Activated CD4-positive, alpha-beta memory T cell treated with anti-CD3 and anti-CD28 coated beads for 36 hours (primary cell): Measurements from ENCODE around the gene HSPH1. TPM values are rescaled to one million over a fixed set of nuclear protein-coding genes. Genes with fewer than 3 reads are reported as not detected.

Experiments
- CTCF ChIA-PET: fragments of 350-600 bp; sonication (Branson Sonifier 250); formaldehyde crosslinking; loops from one replicate; lab custom pipeline; 2021; ENCODE audit warnings: antibody characterized with exemption, inconsistent platforms; lab: Charles Lee
- POLR2A ChIA-PET: fragments of 350-600 bp; sonication (Branson Sonifier 250); formaldehyde crosslinking; loops from one replicate; lab custom pipeline; 2021; ENCODE audit warnings: antibody characterized with exemption; lab: Charles Lee
- DNase-seq: peaks from one replicate; pipeline ENCODE4 v3.0.0-alpha.2; 2020
- H3K27ac Mint-ChIP-seq: one replicate; pipeline ENCODE4 v1.8.0; 2021; ENCODE audit warnings: mixed read lengths
- H3K27me3 Mint-ChIP-seq: one replicate; pipeline ENCODE4 v1.8.0; 2021; ENCODE audit warnings: mixed read lengths
- H3K36me3 Mint-ChIP-seq: one replicate; pipeline ENCODE4 v1.8.0; 2021; ENCODE audit warnings: mixed read lengths
- H3K4me1 Mint-ChIP-seq: one replicate; pipeline ENCODE4 v1.8.0; 2021; ENCODE audit warnings: low read depth, mixed read lengths
- H3K4me3 Mint-ChIP-seq: one replicate; pipeline ENCODE4 v1.8.0; 2021; ENCODE audit warnings: mild to moderate bottlenecking, mixed read lengths
- H3K9me3 Mint-ChIP-seq: one replicate; pipeline ENCODE4 v1.8.0; 2021; ENCODE audit warnings: mixed read lengths
- intact Hi-C: fragments of 100-400 bp; cut with micrococcal nuclease; formaldehyde crosslinking; loops from one replicate; pipeline ENCODE4 v1.15.1; 2023
- total RNA-seq, 2 experiments: library from RNA; stranded (reverse); gene quantifications; one replicate each; pipeline ENCODE4 v1.2.3, GENCODE V29; 2021

Gene HSPH1
- total RNA-seq, 2 experiments from 2014 or later: 214 to 221 TPM

DNA sequence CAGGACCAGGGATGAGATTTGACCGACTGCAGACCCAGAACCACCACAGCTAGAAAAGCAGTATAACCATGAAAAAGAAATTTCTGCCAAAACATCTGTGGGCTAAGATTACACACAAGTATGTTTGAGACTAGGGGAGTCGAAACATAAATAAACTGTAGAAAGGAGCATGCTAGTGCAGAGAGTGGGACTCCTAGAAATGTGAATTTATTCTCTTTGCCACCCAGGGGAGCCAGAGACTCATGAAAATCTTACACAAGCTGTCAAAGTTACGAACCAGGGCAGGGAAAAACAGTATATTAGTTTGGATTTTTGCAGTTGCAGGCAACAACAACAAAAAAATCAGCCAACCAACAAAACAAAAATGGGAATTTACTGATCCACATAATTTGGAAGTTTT is 12.3 kb upstream of the HSPH1 start:
- intact Hi-C loops: no loop called here
- Mint-ChIP-seq H3K27ac (no peak overlapping the region), H3K4me1 (no peaks in the 10 kb centered on the region), H3K27me3 (peaks cover 8% of the 10 kb centered on the region), H3K36me3 (no peaks in the 10 kb centered on the region), H3K4me3 (no peak overlapping the region), H3K9me3 (no peaks in the 10 kb centered on the region)
- no peak for DNase-seq
- ChIA-PET POLR2A (no interaction called here), CTCF (interaction anchor here (0.7 kb wide), 2 partner anchors 26 to 251 kb away, joined by 3 to 6 read pairs; partner anchors contain the start of gene B3GLCT)

DNA sequence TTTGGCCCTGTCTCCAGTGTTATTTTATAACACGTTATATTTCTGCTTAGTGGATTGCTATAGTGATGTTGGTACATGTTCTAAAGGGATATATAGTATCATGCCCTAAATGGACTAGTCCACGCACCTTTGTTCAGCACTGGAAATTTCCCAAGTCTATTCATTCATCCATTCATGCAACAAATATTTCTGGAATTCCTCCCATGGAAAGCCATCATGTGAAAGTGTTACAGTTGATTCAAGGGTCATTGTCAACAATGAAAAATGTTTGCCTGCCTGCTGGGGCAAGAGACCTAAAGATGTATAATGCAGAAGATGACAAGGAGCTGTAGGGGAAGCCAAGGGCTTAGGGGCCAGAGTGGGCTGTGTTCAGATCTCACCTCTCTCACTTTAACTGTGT is 10.8 kb upstream of the HSPH1 start:
- intact Hi-C loops: no loop called here
- Mint-ChIP-seq H3K9me3 (no peaks in the 10 kb centered on the region), H3K36me3 (no peaks in the 10 kb centered on the region), H3K27me3 (peaks cover 8% of the 10 kb centered on the region), H3K27ac (no peak overlapping the region), H3K4me1 (no peaks in the 10 kb centered on the region), H3K4me3 (no peak overlapping the region)
- CTCF ChIA-PET: interaction anchor here (0.8 kb wide), 1 partner anchor 52 kb away, joined by 3 read pairs; no protein-coding TSS in a partner anchor
- POLR2A ChIA-PET: no interaction called here
- no peak for DNase-seq

DNA sequence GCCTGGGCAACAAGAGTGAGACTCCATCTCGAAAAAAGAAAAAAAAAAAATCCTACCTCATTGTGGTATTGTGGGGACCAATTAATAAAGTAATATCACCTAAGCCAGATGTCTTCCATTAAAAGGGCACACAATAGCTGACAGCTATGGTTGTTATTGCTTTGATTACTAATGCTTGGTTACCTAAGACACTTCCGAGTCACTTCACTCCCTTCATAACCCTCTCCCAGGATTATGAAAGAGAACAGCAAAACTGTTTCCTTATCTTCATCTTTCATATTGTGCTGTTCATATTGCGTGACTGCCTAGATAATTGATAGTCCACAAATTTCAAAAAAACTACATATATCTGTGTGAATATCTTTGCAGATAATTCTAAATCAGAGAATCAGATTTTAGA is 10.3 kb upstream of the HSPH1 start:
- H3K4me1 Mint-ChIP-seq: no peaks in the 10 kb centered on the region
- H3K36me3 Mint-ChIP-seq: no peaks in the 10 kb centered on the region
- peaks cover 8% of the 10 kb centered on the region for H3K27me3 Mint-ChIP-seq
- no peak for DNase-seq
- intact Hi-C loops: no loop called here
- POLR2A ChIA-PET: no interaction called here
- CTCF ChIA-PET: no interaction called here
- no peak overlapping the region for H3K27ac Mint-ChIP-seq
- H3K9me3 Mint-ChIP-seq: no peaks in the 10 kb centered on the region
- no peak overlapping the region for H3K4me3 Mint-ChIP-seq

DNA sequence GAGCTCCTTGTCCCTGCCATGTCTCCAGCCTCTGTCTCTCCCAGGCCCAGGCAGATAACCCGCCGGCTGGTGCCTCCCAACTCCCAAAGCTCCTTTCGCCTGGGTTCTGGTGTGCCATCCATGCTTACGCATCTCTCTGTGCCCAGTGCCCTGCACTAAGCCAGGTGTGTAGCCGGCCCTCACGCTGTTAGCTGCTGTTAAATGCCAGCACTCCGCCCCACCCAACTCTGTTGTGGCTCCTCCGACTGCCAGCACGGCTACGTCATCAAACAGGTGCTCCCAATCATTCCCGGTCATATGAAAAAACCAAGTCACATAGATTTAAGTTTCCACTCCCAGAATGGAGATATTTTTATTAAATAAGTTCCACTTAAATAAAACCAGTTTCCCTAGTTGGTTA is 7.0 kb upstream of the HSPH1 start:
- ChIA-PET CTCF (no interaction called here), POLR2A (no interaction called here)
- H3K4me3 Mint-ChIP-seq: no peak overlapping the region
- H3K9me3 Mint-ChIP-seq: no peaks in the 10 kb centered on the region
- H3K27me3 Mint-ChIP-seq: peaks cover 8% of the 10 kb centered on the region
- no peaks in the 10 kb centered on the region for H3K36me3 Mint-ChIP-seq
- no peak overlapping the region for H3K27ac Mint-ChIP-seq
- no peak for DNase-seq
- peaks cover 2% of the 10 kb centered on the region for H3K4me1 Mint-ChIP-seq
- intact Hi-C loops: loop anchor here (10.0 kb wide), 1 partner anchor 1574 kb away; the partner anchor contains the start of gene SLC7A1

DNA sequence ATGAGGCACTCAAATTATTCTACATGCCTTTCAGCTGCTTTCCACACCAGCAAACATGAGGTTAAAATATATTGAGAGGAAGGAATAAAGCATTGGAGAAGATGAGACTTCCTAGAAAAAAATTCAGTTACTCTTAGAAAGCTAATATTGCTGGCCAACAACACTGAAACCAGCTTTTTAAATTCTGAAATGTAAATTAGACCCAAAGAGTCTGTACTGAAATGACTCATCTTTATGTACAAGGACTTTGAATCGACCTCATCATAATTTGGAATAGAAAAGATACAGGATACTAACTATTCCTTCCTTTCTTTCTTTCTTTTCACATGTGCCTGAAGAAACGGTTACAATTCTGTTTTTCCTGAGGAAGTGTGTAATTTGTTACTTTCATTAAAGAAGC is 6.5 kb upstream of the HSPH1 start:
- no peak overlapping the region for H3K27ac Mint-ChIP-seq
- ChIA-PET POLR2A (no interaction called here), CTCF (interaction anchor here (0.8 kb wide), 1 partner anchor 28 kb away, joined by 3 read pairs; no protein-coding TSS in a partner anchor)
- H3K36me3 Mint-ChIP-seq: no peaks in the 10 kb centered on the region
- no peak overlapping the region for H3K4me3 Mint-ChIP-seq
- intact Hi-C loops: loop anchor here (10.0 kb wide), 1 partner anchor 1573 kb away; the partner anchor contains the start of gene SLC7A1
- DNase-seq: no peak
- peaks cover 6% of the 10 kb centered on the region for H3K4me1 Mint-ChIP-seq
- no peaks in the 10 kb centered on the region for H3K9me3 Mint-ChIP-seq
- H3K27me3 Mint-ChIP-seq: peaks cover 6% of the 10 kb centered on the region

DNA sequence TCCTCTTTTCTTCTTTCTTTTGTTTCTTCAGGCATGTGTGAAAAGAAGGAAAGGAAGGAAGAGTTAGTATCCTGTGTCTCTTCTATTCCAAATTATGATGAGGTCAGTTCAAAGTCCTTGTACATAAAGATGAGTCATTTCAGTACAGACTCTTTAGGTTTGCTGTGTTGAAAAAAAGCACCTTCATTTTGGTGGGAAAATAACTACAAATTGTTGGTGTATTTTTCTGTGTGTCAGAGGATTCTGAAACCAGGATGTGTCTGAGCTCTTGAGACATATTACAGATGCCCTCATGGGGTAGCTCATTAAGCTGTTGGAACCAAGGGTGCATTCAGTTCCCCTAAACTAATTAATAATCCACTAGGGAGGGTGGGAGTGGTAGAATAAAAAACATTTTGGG is 5.8 kb upstream of the HSPH1 start:
- DNase-seq: no peak
- no peak overlapping the region for H3K4me3 Mint-ChIP-seq
- peaks cover 2% of the 10 kb centered on the region for H3K27me3 Mint-ChIP-seq
- H3K4me1 Mint-ChIP-seq: peaks cover 12% of the 10 kb centered on the region
- no peaks in the 10 kb centered on the region for H3K9me3 Mint-ChIP-seq
- no peak overlapping the region for H3K27ac Mint-ChIP-seq
- no peaks in the 10 kb centered on the region for H3K36me3 Mint-ChIP-seq
- CTCF ChIA-PET: interaction anchor here (0.8 kb wide), 1 partner anchor 28 kb away, joined by 3 read pairs; no protein-coding TSS in a partner anchor
- intact Hi-C loops: loop anchor here (10.0 kb wide), 1 partner anchor 1573 kb away; the partner anchor contains the start of gene SLC7A1
- POLR2A ChIA-PET: no interaction called here

DNA sequence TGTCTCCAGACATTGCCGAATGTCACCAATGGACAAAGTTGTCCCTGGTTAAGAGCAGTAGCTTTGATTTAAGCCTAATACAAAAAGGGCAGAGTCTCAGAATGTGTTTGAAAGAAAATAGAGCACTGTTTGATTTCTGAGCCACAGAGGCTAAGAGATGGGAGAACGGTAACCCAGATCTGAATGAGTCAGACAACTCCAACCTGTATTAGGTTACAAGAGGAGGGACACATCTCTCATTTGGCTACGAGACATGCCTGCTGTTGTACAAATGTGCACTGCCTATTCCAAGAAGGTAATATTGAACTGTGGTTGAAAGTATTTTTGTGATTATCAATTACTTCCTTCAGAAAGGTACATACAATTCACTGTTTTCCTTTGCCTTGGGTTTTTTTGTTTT is 4.9 kb upstream of the HSPH1 start:
- peaks cover 14% of the 10 kb centered on the region for H3K4me1 Mint-ChIP-seq
- POLR2A ChIA-PET: no interaction called here
- H3K4me3 Mint-ChIP-seq: no peak overlapping the region
- intact Hi-C loops: loop anchor here (10.0 kb wide), 1 partner anchor 1572 kb away; the partner anchor contains the start of gene SLC7A1
- no peak overlapping the region for H3K27ac Mint-ChIP-seq
- H3K9me3 Mint-ChIP-seq: no peaks in the 10 kb centered on the region
- H3K27me3 Mint-ChIP-seq: no peaks in the 10 kb centered on the region
- H3K36me3 Mint-ChIP-seq: no peaks in the 10 kb centered on the region
- DNase-seq: no peak
- CTCF ChIA-PET: no interaction called here

DNA sequence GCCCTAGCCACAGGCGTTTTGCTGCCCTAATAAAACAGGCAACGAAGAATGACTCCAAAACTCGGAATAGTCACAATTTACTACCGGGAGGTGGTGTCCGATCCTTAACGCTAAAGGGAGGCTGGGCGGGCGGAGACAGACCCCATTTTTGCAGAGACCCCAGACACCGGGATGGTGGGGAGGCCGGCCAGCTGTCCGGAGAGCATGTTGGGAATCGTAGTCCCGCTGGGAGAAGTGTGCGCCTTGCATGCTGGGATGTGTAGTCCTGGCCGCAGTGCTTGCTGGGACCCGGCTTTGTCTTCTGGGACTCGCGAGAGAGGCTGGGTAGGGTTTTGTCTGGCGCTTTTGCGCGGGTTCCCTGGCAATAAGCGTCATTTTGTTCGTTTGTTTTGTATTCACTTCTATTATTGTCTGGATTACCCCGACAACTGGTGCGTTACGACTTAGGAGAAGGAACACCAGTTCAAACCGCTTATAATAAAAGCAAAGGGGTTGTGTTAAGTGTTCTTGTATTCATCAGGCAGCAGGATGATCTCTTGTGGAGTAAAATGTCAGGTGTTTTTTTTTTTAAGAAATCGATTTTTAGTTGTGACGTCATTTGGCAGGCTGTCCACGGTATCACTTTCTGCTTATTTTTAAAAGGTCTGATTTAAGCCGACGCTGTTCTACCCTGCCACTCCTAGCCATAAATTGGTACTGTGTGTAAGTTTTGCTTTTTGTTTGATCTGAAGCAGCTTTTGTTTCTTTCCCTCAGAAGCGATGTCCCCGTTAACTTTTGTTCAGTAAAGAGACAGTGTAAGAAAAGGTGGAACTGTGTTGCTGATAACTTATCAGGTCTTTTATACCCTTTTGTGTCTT is 676 bp upstream of the HSPH1 start:
- Mint-ChIP-seq H3K4me3 (peak overlapping the region; percentile 92), H3K9me3 (no peaks in the 10 kb centered on the region), H3K36me3 (peaks cover 33% of the 10 kb centered on the region), H3K4me1 (peaks cover 35% of the 10 kb centered on the region), H3K27me3 (no peaks in the 10 kb centered on the region), H3K27ac (peak overlapping the region; percentile 99)
- POLR2A ChIA-PET: interaction anchor here (1.4 kb wide), 1 partner anchor 88 kb away, joined by 3 read pairs; no protein-coding TSS in a partner anchor
- DNase-seq: peak; percentile 98
- CTCF ChIA-PET: interaction anchor here (1.2 kb wide), 1 partner anchor 37 kb away, joined by 3 read pairs; the partner anchor contains the start of gene B3GLCT
- intact Hi-C loops: loop anchor here (1.0 to 10.0 kb wide), 10 partner anchors 28 to 1568 kb away; partner anchors contain the start of genes BRCA2, SLC7A1, USPL1 and ZAR1L

DNA sequence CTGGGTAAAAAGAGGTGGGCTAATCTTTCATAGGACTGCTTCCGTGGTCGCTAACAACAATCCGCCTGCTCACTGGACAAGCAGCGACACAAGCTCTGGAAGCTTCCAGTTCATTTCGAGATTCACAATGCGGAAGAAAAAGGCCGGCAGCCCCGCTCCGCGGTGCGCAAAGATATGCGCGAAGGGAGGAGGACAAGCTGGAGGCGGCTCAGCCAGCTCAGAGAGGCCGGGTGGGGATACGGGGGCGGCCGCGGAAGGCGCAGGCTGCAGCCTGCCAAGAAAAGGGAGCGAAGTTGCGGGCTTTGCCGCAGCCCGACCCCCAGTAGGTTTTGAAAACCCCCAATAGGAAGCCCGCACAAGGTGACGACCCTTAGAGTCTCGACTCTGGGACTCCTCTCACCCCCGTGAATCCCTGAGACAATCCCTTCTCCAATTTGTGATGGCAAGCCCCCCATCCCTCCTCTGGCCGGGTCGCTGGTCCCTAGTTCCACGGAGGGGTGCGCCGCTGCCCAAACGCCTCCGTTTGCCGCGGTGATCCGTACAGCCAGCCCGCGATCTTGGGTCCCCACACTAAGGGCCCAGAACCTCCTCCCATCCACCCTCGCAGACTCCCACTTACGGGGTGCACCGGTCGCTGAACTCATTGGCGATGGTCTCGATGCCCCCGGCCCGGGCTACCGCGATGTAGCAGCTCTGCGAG is 697 bp downstream of the HSPH1 start:
- Mint-ChIP-seq H3K9me3 (no peaks in the 10 kb centered on the region), H3K27ac (peak overlapping the region; percentile 99), H3K4me3 (peak overlapping the region; percentile 92), H3K36me3 (peaks cover 37% of the 10 kb centered on the region), H3K4me1 (peaks cover 35% of the 10 kb centered on the region), H3K27me3 (no peaks in the 10 kb centered on the region)
- ChIA-PET POLR2A (interaction anchor here (0.7 to 1.7 kb wide), 3 partner anchors 23 to 116 kb away, joined by 3 to 10 read pairs (median 3); no protein-coding TSS in a partner anchor), CTCF (interaction anchor here (0.6 to 2.4 kb wide), 4 partner anchors 11 to 353 kb away, joined by 3 to 19 read pairs (median 4); no protein-coding TSS in a partner anchor)
- peak; percentile 81 for DNase-seq
- intact Hi-C loops: loop anchor here (5.0 to 10.0 kb wide), 2 partner anchors 1224 to 1566 kb away; partner anchors contain the start of gene SLC7A1

DNA sequence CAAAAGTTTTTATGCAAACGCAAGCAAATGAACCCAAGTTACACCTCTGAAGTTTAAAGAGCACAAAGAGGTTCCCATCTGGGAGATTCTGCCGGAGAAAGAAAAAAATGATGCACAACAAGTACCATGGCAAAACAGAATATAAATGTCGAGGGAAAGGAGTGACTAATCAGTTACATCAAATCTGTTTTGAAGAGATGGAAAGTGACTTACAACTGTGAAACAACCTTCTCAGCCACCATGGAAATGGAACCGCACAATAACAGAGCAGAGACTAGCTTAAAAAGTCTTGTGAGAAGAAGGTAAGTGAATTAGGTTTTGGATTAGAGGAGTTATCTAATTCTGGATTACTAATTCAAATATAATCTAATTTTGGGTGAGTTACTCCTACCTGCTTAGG is 2.4 kb downstream of the HSPH1 start:
- peaks cover 39% of the 10 kb centered on the region for H3K4me1 Mint-ChIP-seq
- H3K4me3 Mint-ChIP-seq: peak overlapping the region; percentile 92
- peak; percentile 24 for DNase-seq
- ChIA-PET POLR2A (interaction anchor here (1.4 kb wide), 1 partner anchor 85 kb away, joined by 6 read pairs; no protein-coding TSS in a partner anchor), CTCF (interaction anchor here (1.1 to 2.4 kb wide), 5 partner anchors 9 to 265 kb away, joined by 3 to 19 read pairs (median 4); no protein-coding TSS in a partner anchor)
- no peaks in the 10 kb centered on the region for H3K27me3 Mint-ChIP-seq
- no peaks in the 10 kb centered on the region for H3K9me3 Mint-ChIP-seq
- intact Hi-C loops: loop anchor here (1.0 kb wide), 1 partner anchor 693 kb away; no protein-coding TSS in a partner anchor
- peak overlapping the region; percentile 99 for H3K27ac Mint-ChIP-seq
- peaks cover 49% of the 10 kb centered on the region for H3K36me3 Mint-ChIP-seq

DNA sequence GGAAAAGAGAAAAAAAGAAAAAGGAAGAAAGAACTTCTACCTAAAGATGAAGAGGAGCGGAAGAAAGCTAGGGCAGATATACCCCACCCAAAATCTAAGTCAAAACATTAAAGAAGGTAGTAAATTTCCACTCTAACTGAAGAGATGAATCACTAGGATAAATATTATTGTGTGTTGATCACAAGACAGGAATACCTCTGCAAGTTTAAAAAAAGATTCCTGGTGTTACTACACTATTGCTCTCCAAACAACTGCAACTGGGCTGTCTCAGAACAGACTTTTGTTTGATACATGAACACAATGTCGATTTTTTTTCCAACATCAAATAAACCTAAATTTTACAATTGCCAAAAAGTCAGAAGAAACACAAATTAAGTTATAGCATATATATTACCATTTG is 6.8 kb downstream of the HSPH1 start:
- Mint-ChIP-seq H3K4me1 (peaks cover 30% of the 10 kb centered on the region), H3K36me3 (peaks cover 68% of the 10 kb centered on the region), H3K27ac (no peak overlapping the region), H3K27me3 (no peaks in the 10 kb centered on the region), H3K4me3 (no peak overlapping the region), H3K9me3 (no peaks in the 10 kb centered on the region)
- POLR2A ChIA-PET: no interaction called here
- no peak for DNase-seq
- CTCF ChIA-PET: interaction anchor here (1.0 kb wide), 1 partner anchor 13 kb away, joined by 3 read pairs; no protein-coding TSS in a partner anchor
- intact Hi-C loops: no loop called here
